HepG2 (cell line): ENCODE data around the gene MPP1. TPM values are rescaled to one million over a fixed set of nuclear protein-coding genes. Genes with fewer than 3 reads are reported as not detected.

Experiments
- ATAC-seq: fragments of 200-7000 bp; cut with Tn5 transposase; 3 replicates; pipeline ENCODE4 v1.9.1; 2020; ENCODE audit warnings: mild to moderate bottlenecking, moderate library complexity
- BruUV-seq: library from RNA; stranded (reverse); fragments of 400-500 nt; replicated peaks from 2 replicates; lab custom pipeline; 2021; lab: Mats Ljungman, UMichigan
- CTCF ChIA-PET: fragments of 300-600 bp; formaldehyde crosslinking; extraction: SDS; loops from one replicate; lab custom pipeline; 2021; ENCODE audit warnings: low total read pairs, inconsistent platforms, low intra/inter-chr PET ratio; lab: Yijun Ruan, JAX
- POLR2A ChIA-PET: fragments of 350-600 bp; sonication (Branson Sonifier 250); formaldehyde crosslinking; loops from one replicate; lab custom pipeline; 2020; ENCODE audit warnings: antibody characterized with exemption, inconsistent platforms; lab: Yijun Ruan, JAX
- DNase-seq: peaks from one replicate; pipeline ENCODE4 v3.0.0-alpha.2; 2015; ENCODE audit warnings: low spot score
- FAIRE-seq: peaks from 3 replicates; lab custom pipeline; 2011; peaks lifted over from hg19 to GRCh38; lab: Jason Lieb, UNC
- H2AFZ ChIP-seq: one replicate; pipeline ENCODE4 v1.6.1; 2011; ENCODE audit warnings: low read length, inconsistent platforms
- H3K27ac ChIP-seq: fragments of 300-600 bp; 3 replicates; pipeline ENCODE4 v1.8.0; 2011; ENCODE audit warnings: mixed run types, mild to moderate bottlenecking, mixed read lengths, low read length, inconsistent platforms; ENCODE audit not compliant: insufficient read depth; ENCODE audit errors: extremely low read length
- H3K27me3 ChIP-seq, 2 experiments: fragments of 200-600 bp in 1 of 2; 2 replicates in 1 of 2; 3 replicates in 1 of 2; pipeline versions ENCODE4 v1.6.0 to v1.8.0; 2011; ENCODE audit warnings: low read length in 2 of 2, mild to moderate bottlenecking in 2 of 2, moderate library complexity in 2 of 2, inconsistent platforms in 1 of 2; ENCODE audit not compliant: insufficient read depth in 2 of 2, control insufficient read depth in 1 of 2
- H3K36me3 ChIP-seq, 2 experiments: fragments of 200-600 bp in 1 of 2; replicated peaks in 1 of 2; 2 replicates in 1 of 2; 3 replicates in 1 of 2; pipeline versions ENCODE4 v1.5.1 to v1.8.0; 2011; ENCODE audit warnings: low read length in 2 of 2, inconsistent platforms in 1 of 2; ENCODE audit not compliant: insufficient read depth in 2 of 2, control insufficient read depth in 1 of 2
- H3K4me1 ChIP-seq: 2 replicates; pipeline ENCODE4 v1.5.1; 2012; ENCODE audit warnings: low read length, inconsistent platforms; ENCODE audit not compliant: insufficient read depth
- H3K4me2 ChIP-seq: 2 replicates; pipeline ENCODE4 v1.6.0; 2011; ENCODE audit warnings: low read depth, low read length, inconsistent platforms
- H3K4me3 ChIP-seq, 3 experiments: fragments of 200-600 bp in 1 of 3; sonication (generic), shearing (Covaris generic) in 1 of 3; replicated peaks in 1 of 3; 2 replicates each; pipeline ENCODE4 v1.5.1; 2011 to 2016; ENCODE audit warnings: low read length in 3 of 3, inconsistent platforms in 2 of 3, low read depth in 2 of 3, mild to moderate bottlenecking in 2 of 3, control low read depth in 1 of 3, mixed read lengths in 1 of 3; ENCODE audit not compliant: insufficient read depth in 1 of 3
- H3K79me2 ChIP-seq: one replicate; pipeline ENCODE4 v1.6.1; 2011; ENCODE audit warnings: low read length, inconsistent platforms; ENCODE audit not compliant: insufficient read depth
- H3K9ac ChIP-seq: 2 replicates; pipeline ENCODE4 v1.6.0; 2011; ENCODE audit warnings: mild to moderate bottlenecking, low read depth, low read length, inconsistent platforms; ENCODE audit not compliant: insufficient read depth
- H3K9me3 ChIP-seq: 2 replicates; pipeline ENCODE4 v1.5.1; 2012; ENCODE audit warnings: mild to moderate bottlenecking, low read length
- H4K20me1 ChIP-seq: 2 replicates; pipeline ENCODE4 v1.6.0; 2011; ENCODE audit warnings: inconsistent platforms, mild to moderate bottlenecking, low read length, moderate library complexity; ENCODE audit not compliant: insufficient read depth
- AHDC1 ChIP-seq: sonication (generic); formaldehyde crosslinking; IDR thresholded peaks from 2 replicates; pipeline ENCODE4 v1.5.1; 2020; ENCODE audit warnings: mild to moderate bottlenecking, missing genetic modification reagents, borderline replicate concordance
- GLI4 ChIP-seq: sonication (generic); formaldehyde crosslinking; IDR thresholded peaks from 2 replicates; pipeline ENCODE4 v1.5.1; 2020; ENCODE audit warnings: missing genetic modification reagents, mild to moderate bottlenecking, moderate library complexity, borderline replicate concordance
- HBP1 ChIP-seq: IDR thresholded peaks from 2 replicates; pipeline ENCODE4 v1.6.1; 2016; ENCODE audit warnings: low read depth, control low read depth
- HNRNPH1 ChIP-seq: fragments of 200-400 bp; formaldehyde crosslinking; optimal IDR thresholded peaks from 2 replicates; pipeline ENCODE3; 2017; ENCODE audit warnings: mild to moderate bottlenecking, low read depth, low read length
- KDM6A ChIP-seq: IDR thresholded peaks from 2 replicates; pipeline ENCODE4 v1.6.1; 2016; ENCODE audit warnings: low read depth
- NPAS2 ChIP-seq: sonication (generic); formaldehyde crosslinking; IDR thresholded peaks from 2 replicates; pipeline ENCODE4 v1.8.0; 2022; ENCODE audit warnings: mild to moderate bottlenecking, missing genetic modification reagents, borderline replicate concordance
- PRPF4 ChIP-seq: fragments of 200-400 bp; formaldehyde crosslinking; IDR thresholded peaks from 2 replicates; pipeline ENCODE4 v1.6.1; 2016; ENCODE audit warnings: low read length, low read depth; ENCODE audit not compliant: poor library complexity, severe bottlenecking
- RARA ChIP-seq: IDR thresholded peaks from 2 replicates; pipeline ENCODE4 v1.6.1; 2016; ENCODE audit warnings: missing genetic modification reagents, missing compliant biosample characterization
- ZNF772 ChIP-seq: sonication (generic); formaldehyde crosslinking; IDR thresholded peaks from 2 replicates; pipeline ENCODE4 v1.5.0; 2020; ENCODE audit warnings: mild to moderate bottlenecking, missing genetic modification reagents
- ZNF782 ChIP-seq: sonication (generic); formaldehyde crosslinking; IDR thresholded peaks from 2 replicates; pipeline ENCODE4 v1.4.0; 2020; ENCODE audit warnings: missing genetic modification reagents, mild to moderate bottlenecking, borderline replicate concordance
- ZNF891 ChIP-seq: sonication (generic); formaldehyde crosslinking; IDR thresholded peaks from 2 replicates; pipeline ENCODE4 v1.5.0; 2020; ENCODE audit warnings: mild to moderate bottlenecking, missing genetic modification reagents
- WGBS: methylation state at CpG from one replicate; pipeline ENCODE4 v1.1.6; 2017; ENCODE audit warnings: low lambda C conversion rate; 5-methylcytosine and 5-hydroxymethylcytosine counted together
- in situ Hi-C: cut with HindIII; loops from 2 replicates; pipeline ENCODE4 v1.10.0; 2017; ENCODE audit warnings: low pct_unique_long_range_greater_than_20kb; ENCODE audit not compliant: extremely low pct_ligation_motif_present
- intact Hi-C: fragments of 100-400 bp; cut with micrococcal nuclease; formaldehyde crosslinking; loops from one replicate; pipeline ENCODE4 v1.10.0; 2022; ENCODE audit not compliant: unreplicated experiment
- polyA plus RNA-seq, 8 experiments: library from polyadenylated mRNA; depleted of rRNA in 3 of 8; stranded (reverse) in 7 of 8; unstranded in 1 of 8; fragments of >200 nt; fragmentation: Illumina TruSeq in 4 of 8; extraction: Trizol in 4 of 8; gene quantifications; 2 replicates each; pipeline versions ENCODE4 v1.2.1 to v1.2.3, GENCODE V29; 2011 to 2016; ENCODE audit warnings: low read depth in 4 of 8, missing spikeins in 1 of 8, mixed read lengths in 1 of 8; ENCODE audit not compliant: insufficient read depth in 1 of 8
- total RNA-seq, 5 experiments: library from RNA; depleted of rRNA; stranded (reverse); fragments of >200 nt; fragmentation: Illumina TruSeq; extraction: Trizol; gene quantifications; 2 replicates each; pipeline ENCODE4 v1.2.3, GENCODE V29; 2016; ENCODE audit warnings: low read depth in 1 of 5
- TF ChIP-seq, protein P1 (sequence below): sonication (generic); formaldehyde crosslinking; IDR thresholded peaks from 2 replicates; pipeline ENCODE4 v1.8.1; 2023; ENCODE audit warnings: missing genetic modification reagents, mild to moderate bottlenecking, borderline replicate concordance
- TF ChIP-seq, protein P2 (sequence below): sonication (generic); formaldehyde crosslinking; IDR thresholded peaks from 2 replicates; pipeline ENCODE4 v1.8.0; 2022; ENCODE audit warnings: mild to moderate bottlenecking, missing genetic modification reagents, borderline replicate concordance

The MPP1 gene
- total and polyA plus RNA-seq, 2 of the 13 experiments (the other 11 are each of a cell fraction or from before 2014, with no cell fraction given): 7.8 to 8.1 TPM

DNA sequence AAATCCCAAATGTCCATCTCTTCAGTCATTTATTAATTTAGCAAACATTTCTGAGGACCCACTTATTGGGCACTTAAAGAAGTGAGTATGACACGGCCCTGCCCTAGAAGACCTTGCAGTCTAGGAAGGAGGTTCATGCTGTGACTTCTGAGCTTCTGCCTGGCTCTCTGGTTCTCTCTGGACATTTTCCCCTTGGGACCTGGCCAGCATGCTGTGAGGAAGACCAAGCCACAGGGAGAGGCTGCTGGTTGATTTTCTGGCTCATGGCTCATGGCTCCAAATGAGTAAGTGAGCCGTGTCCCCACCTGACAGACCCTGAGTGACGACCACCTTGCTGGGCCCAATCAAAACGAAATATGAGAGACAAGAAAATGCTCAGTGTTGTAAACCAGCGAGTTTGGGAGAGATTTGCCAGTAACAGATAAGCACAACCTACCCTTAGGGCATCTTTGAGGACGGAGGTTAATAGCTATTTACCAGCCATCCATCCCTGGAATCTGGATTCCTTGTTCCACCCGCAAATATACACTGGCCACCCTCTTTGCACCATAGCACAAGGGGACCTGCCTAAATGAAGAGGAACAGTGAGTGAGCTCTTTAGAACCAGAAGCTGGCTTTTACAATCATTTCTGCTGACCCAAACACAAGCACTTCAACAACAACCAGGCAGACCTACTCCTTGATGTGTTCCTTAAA is 876 bp downstream of the MPP1 start:
- Histone ChIP-seq H4K20me1 (no peaks in the 10 kb centered on the region; the same call in 1 of the 2 replicates), H3K4me2 (peak overlapping the region; percentile 86), H3K9me3 (no peaks in the 10 kb centered on the region), H3K79me2 (no peaks in the 10 kb centered on the region), H3K27ac (peak overlapping the region; percentile 48), H3K36me3 (no peaks in the 10 kb centered on the region), H3K27me3 (0 out of 5 replicates have a peak, but pooled peaks cover 0 to 4% of the 10 kb centered on the region in 2 experiments), H3K9ac (peak overlapping the region; percentile 59; the same call in 1 of the 2 replicates), H3K4me3 (peak overlapping the region; percentile 52 to 73 (median 64)), H2AFZ (no peak overlapping the region), H3K4me1 (peaks cover 57% of the 10 kb centered on the region)
- ATAC-seq (no peak), FAIRE-seq (no peak), DNase-seq (no peak)
- intact Hi-C loops (no loop called here), in situ Hi-C loops (no loop called here)
- BruUV-seq: TSS peak; percentile 50
- ChIA-PET POLR2A (interaction anchor here (2.1 kb wide), 1 partner anchor 42 kb away, joined by 11 read pairs; the partner anchor contains the start of gene DKC1), CTCF (no interaction called here)
- 33% methylated on average over 1 of the region's 7 CpGs for WGBS
- TF ChIP-seq ZNF772 (CRISPR knock-in tag) (no peak), KDM6A (CRISPR knock-in tag) (no peak), HBP1 (CRISPR knock-in tag) (no peak), AHDC1 (CRISPR knock-in tag) (no peak), ZNF782 (no peak), ZNF891 (CRISPR knock-in tag) (no peak), HNRNPH1 (no peak), PRPF4 (no peak), GLI4 (CRISPR knock-in tag) (no peak), RARA (no peak), NPAS2 (CRISPR knock-in tag) (no peak)
- TF ChIP-seq, protein P1, sequence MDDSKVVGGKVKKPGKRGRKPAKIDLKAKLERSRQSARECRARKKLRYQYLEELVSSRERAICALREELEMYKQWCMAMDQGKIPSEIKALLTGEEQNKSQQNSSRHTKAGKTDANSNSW (CRISPR knock-in tag): no peak
- TF ChIP-seq, protein P2, sequence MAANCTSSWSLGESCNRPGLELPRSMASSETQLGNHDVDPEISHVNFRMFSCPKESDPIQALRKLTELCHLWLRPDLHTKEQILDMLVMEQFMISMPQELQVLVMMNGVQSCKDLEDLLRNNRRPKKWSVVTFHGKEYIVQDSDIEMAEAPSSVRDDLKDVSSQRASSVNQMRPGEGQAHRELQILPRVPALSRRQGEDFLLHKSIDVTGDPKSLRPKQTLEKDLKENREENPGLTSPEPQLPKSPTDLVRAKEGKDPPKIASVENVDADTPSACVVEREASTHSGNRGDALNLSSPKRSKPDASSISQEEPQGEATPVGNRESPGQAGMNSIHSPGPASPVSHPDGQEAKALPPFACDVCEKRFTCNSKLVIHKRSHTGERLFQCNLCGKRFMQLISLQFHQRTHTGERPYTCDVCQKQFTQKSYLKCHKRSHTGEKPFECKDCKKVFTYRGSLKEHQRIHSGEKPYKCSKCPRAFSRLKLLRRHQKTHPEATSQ (CRISPR knock-in tag): no peak
